ENCODE measurements around the gene NEU4. TPM values are rescaled to one million over a fixed set of nuclear protein-coding genes. Genes with fewer than 3 reads are reported as not detected.
"Not testable (repeated sequence)": the region's sequence is repeated elsewhere in the genome, so short reads cannot be mapped to it uniquely, and the experiment has no call there.

Gene NEU4
- total RNA-seq, 1 experiment from 2014 or later = 0.31 TPM

DNA sequence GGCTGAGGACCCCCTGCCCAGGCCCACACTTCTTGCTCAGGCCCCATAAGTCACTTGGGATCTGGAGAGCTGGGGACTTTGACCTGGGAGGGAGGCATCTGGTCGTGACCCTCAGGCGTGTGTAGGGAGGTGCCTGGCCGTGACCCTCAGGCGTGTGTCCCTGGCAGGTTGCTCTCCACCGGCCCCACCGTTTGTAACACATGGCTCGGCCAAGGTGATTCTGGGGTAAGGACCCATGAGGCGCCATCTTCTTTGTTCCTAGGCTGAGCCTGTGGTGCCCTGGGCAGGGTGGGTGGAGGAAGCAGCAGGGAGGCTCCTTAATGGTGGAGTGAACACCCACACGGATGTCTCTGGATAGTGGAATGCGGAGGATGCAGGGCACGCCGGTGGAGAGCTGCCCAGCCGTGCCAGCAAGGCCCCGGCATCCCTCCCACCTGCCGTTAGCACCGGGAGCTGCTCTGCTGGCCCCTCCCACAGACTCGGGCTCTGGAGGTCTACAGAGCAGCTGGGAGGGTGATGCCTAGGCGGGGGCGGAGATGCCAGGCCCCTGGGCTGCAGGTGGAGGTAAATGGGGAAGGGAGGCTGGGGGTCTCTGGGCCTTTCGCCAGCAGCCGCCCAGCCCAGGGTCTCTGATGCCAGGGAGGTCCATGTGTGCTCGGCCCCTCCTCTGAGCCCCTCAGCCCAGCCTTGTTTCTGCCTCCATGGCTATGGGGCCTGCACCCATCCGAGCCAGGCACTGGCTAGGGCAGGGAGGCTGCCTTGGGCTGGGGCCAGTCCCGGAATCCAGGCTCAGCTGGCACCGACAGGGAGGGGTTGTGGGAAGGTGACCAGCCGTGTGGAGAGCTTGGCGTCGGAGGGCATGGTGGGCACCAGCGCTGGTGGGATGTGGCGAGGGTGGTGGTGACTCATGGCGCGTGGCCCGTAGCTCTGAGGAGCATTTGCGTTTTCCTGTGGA, 33.5 kb upstream of the NEU4 start:
- DNase-seq (ENCODE audit: low spot score) = no peak

DNA sequence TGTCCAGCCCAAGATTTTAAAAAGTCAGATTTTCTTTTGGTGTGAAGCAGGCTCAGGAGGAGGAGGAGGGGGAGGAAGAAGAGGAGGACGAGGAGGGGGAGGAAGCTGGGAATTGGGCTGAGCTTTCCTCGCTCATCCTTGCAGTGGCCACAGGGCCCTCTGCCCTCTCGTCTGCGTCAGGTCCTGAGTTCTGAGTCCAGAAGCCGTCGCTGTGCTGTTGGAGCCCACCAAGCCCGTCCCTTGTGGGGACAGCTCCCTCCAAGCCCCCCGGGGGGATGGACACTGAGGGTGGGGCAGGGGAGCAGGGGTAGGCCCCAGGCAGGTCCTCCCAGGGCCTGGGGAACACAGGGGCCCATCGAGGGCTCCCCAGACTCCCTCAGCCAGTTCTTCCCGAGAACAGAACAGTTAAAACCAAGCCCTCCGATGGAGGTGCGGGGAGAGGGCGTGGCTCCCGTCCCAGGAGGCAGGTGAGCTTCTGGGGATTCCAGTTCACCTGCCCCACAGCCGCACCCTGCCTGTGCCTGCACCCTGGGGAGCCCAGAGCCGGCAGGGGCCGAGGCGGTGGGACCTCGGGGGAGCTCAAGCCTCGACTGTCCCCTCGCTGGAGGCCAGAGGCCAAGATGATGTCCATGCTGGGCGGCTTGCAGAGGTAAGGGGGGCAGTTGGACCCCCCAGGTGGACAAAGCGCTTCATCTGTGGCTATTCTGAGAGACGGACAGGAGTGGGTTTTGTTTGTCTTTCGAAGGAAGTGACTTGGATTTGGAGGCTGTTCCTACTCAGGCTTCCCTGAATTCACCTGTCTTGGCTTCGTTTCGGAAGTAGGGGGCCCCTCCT, 32.4 kb upstream of the NEU4 start, which contains the start of gene GAL3ST2:
Gene GAL3ST2, plus strand, starts transcription at position 487 of the 834 bp plus-strand sequence. Its CDS starts 134 bp downstream, at position 621.
- DNase-seq (ENCODE audit: low spot score) = no peak

DNA sequence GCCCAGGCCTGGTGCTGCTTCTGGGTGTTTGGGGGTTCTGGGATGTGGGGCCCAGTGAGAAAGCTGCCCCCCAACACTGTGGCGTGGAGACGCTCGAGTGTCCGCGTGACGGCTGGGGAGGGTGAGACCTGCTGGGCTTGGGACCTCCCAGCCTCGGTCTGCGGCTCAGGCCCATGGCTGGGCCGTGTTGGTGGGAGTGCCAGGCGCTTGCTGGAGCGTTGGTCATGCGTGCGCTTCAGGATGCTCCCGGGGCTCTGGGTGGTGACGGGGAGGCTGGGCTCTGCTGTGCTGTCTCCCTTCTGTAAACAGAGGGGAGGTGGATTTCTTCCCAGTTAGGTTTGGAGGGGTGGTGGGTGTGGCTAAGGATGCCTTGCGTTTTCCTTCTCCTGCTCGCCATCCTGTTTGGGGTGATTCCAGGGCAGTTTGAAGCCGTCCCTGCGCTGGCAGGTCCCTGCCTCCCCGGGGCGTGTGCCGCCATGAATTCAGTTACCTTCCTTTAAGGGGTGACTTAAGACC, 31.8 kb upstream of the NEU4 start:
- DNase-seq (ENCODE audit: low spot score) = no peak

DNA sequence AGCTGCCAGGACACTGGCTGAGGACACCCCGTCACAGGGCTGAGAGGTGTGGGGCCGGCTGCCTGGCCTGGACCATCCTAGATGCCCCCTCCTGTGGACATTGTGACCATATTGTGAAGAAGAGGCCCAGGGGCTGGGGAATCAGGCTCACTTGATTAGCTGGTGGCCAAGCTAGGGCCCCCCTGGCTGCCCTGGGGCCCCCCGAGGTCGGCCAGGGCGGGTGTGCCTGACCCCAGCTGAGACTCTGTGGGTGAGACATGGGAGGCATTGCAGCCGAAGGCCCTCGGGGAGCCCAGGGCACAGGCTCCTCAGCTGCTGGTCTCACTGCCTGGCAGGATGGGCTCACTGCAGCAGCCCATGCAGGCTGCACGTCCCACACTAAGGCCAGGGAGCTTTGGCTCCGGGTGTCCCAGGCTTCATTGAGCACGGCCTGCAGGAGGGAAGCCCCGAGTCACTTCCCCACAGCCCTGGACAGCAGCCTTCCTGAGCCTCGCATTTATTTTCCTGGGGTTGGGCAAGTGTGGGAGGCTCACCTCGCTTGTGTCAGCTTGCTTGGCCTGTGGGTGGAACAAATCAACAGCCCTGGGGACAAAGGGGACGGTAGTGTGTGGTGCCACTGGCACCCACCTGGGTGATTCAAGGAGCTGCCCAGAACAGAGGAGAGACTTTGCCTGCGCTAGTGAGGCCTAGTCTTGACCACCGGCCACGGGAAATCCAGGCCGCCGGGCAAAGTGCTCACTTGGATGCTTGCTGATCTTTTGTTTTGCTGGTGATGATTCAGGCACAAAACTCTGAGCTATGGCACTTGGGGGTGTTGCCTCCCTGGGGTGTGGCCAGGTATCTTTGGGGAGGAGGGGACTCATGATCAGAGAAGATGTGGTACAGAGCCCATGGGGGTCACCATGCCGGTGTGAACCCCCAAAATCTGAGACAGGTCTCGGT, 31.0 kb upstream of the NEU4 start:
- DNase-seq (ENCODE audit: low spot score) = no peak

DNA sequence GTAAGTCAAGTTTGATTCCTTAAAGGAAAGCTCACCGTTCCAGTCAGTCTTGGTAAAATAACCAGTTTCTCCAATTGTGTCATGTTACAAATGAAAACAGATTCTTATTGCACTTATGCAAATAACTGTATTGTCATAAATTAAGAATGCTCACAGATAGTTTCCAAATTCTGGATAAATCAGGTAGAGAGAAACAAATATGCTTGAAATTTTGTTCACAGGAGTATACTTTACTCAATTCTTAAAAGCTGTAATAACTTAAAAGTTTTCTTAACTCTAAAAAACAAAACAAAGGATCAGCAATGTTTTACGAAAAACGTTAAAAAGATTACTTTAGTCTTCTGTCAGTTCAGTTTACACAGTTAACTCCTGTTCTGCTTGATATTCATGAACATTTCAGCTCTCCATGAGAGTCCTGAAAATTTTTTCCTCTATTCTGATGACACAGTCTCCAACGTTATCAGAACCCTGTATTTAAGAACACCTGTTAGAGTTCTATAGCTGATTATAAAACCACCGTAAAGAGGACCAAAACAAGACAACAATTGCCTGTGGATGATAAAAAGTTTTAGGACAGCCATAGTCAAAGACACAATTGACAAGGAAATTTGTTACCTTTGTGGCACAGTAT, 27.9 kb upstream of the NEU4 start:
- DNase-seq (ENCODE audit: low spot score) = no peak

DNA sequence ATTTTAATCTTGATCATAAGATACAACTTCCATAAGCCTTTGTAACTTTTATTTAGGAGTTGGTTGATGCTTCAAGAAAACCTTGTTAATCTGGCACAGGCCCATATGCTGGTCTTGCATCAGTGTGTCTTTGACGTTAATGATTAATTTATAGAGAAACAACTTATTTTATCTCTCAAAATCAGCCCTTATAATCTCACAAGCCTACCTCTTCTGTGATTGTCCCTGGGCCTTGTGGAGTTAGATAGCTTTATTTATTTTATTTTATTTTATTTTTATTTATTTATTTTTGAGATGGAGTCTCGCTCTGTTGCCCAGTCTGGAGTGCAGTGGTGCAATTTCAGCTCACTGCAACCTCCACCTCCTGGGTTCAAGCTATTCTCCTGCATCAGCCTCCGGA, 26.9 kb upstream of the NEU4 start:
- not testable (repeated sequence) for DNase-seq (ENCODE audit: low spot score)

DNA sequence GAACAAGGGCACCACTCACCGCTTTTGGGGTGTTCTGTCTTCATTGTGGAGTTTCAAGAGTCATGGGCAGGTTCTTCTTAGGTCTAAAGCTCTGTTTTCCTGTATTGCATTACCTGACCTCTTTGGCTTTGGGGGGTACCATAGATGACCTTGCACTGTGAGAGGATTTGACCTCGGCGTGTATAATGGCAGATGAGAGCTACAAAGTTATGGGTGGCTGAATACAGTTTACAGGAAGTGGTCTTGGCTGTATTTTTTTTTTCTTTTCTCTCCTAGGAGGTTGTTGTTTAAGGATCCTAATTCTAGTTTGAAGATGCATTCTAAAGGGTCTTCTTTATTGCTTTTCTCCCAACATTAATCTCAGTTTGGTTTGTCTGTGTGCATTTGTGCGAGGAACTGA, 20.9 kb upstream of the NEU4 start:
- DNase-seq (ENCODE audit: low spot score) = no peak

DNA sequence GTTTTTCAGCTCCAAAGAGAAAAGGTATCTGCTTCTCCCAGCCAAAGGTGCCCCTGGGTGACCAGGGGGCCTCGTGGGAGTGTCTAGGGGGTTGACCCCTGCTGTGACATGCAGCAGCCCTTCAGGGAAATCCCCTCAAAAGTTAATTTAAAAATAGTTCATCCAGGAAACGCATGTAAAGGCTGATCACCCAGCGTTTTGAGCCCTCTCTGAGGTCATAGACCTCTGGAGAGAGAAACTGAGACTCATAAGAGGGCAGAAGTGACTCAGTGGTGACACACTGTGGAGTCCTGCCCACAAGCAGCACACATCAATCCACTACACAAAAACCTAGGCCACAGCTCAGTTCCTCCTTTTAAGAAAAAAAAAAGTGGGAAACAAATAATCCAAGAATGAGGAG, 20.4 kb upstream of the NEU4 start:
- no peak for DNase-seq (ENCODE audit: low spot score)

DNA sequence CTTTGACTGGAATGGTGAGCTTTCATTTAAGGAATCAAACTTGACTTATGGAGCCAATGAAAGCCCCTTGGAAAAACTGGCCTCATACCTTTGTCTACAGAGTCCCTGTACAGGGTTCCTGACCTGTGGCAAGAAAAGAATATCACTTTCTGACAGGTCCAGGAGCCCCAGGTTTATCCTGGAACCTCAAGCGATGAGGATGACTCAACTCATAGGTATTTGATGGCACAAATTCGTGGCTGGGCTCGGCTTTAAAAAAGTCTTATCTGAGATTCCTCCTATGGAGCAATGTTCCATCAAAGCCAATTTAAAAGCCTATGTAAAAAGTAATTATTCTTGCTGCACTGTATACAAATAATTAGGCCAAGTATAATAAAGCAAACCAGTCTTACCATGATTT, 17.6 kb upstream of the NEU4 start:
- DNase-seq (ENCODE audit: low spot score) = not testable (repeated sequence)

DNA sequence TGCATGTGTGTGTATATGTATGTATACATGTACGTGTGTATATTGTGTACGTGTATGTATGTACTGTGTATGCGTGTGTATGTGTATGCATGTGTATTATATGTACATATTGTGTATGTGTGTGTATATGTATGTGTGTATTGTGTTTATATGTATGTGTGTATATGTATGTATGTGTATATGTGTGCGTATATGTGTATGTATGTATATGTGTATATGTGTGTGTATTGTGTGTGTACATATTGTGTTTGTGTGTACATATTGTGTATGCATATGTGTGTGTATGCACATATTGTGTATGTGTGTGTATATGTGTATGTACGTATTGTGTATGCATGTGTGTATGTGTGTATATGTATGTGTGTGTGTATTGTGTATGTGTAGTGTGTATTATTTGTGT, 15.6 kb upstream of the NEU4 start:
- no peak for DNase-seq (ENCODE audit: low spot score)

DNA sequence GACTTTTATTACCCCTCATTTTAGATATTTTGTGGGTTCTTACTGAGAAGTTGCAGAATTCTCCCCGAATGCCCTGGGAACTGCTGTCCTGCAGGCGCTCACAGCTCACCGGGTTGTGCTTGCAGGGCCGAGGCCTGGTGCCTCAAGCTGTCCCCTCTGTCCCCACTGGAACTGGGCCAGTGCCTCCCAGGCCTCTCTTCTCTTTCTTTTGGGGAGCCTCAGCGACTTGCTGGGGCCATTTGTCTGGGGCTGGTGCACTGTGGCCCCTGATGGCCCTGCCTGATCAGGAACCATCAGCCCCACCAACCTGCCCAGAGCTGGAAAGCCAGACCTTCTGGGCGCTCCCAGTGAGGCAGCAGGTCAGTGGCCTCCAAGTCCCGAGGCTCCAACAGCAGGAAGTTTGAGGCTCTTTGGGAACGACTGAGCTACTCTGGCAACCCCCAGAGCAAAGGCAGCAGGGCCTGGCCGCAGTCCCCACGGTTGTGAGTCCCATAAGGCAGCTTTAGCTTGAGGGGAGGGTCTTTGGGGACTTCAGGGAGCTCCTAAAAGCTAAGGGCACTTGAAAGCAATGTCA, 14.7 kb upstream of the NEU4 start:
- DNase-seq (ENCODE audit: low spot score) = no peak

DNA sequence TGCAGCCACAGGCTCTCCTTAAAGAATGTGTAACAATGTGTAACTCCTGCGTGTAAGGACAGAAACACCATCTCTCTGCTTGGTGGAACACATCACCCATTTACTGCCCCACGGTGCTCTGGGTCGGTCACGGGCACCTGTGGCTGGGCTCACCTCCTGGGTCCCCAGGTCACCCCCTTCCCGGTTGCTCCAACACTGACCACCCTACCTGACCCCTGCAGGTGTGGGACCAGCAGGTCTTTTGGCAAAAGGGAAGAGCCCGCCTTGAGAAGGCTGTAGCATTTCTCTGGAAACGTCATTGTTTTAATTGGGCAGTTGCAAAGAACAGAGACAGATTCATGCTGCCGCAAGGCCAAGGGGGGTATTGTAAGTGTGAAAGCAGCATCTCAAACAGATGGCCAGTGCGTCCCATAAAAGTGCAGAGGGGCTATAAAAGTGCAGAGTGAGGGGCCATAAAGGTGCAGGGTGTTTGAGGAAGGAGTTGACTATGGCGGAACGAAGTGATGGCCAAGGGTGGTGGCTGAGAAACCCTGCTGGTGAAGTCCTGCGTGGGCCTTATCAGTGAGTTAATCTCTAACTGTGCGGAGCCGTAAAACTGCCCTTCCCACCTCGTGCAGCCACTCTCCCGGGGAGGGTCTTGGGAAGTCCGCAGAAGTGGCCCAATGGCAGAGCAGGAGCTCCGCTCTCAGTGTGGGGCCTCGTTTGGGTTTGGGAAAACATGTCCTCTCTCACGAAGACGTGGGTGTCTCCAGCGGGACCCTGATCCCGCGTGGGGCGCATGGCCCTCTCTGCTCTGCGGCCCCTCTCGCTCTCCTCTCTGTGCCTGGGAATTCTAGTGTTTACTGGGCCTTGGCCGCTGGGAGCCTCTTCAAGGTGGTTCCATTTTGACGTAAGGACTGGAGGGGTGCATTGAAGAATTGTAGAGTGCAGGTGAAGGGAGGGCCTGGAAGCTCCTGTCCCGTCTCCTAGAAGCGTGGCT, 13.7 kb upstream of the NEU4 start:
- no peak for DNase-seq (ENCODE audit: low spot score)

DNA sequence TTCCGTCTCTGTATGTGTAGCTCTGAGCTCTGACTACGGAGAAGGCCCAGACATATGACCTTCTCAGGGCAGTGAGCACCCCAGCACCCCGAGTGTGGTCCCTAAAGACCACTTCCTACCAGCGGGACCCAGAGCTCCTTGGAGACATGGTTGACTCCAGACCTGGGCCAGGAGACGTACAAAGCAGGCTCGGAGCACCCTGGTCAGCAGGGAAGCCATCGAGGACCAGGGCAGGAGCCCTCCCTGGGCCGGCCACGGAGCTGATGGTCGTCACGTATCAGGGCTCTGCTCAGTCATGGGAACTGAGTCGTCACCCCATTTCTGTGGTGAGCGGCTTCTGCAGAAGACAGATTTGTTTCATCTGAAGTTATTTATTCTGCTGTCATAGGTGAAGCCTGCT, 12.8 kb upstream of the NEU4 start:
- DNase-seq (ENCODE audit: low spot score) = no peak

DNA sequence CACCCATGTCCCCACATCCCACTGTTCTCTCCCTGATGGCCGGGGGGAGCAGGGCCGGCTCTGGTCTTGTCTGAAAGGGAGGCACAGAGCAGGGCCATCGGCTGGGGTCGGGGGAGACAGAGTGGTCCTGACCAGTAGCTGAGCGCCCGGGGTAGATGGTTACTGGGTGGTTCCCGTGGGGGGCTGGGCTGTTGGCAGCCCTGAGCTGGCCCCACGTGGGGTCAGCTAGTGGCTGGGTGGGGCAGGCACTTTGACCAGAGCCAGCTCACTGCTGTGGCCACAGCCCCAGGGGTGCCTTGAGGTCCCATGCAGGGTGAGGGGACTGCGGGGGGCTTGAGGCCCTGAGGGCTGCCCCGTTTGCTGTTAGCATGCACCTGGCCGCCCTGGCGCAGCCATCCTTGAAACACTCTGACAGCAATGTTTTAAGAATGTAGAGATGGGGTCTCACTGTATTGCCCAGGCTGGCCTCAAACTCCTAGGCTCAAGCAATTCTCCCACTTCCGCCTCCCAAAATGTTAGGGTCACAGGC, 12.3 kb upstream of the NEU4 start:
- no peak for DNase-seq (ENCODE audit: low spot score)

DNA sequence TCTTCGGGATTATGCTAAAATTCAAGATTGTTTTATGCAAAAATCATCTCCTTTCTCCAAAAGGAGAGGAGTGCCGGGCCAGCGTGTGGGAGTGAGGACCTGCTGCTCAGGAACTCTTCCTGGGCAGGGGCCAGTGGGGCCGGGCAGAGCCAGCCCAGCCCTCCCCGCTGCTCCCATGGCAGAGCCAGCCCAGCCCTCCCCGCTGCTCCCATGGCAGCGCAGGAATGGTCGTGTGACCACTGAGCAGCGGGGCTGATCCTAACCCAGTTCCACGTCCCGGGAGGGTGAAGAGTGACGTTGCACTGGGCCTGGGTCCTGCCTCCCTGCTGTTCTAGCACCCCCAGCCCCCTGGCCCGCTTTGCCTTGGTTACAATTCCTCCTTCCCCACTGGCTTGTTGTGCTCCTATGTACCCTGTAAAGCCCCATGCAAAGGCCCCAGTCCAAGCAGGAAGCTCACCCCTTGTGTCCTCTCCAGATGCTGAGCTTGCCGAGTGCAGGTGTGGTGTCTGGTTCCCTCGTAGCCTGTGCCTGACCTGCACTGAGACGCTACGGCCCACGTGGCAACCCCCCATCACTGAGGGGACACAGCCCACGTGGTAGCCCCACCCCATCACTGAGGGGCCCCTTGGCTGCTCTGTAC, 11.4 kb upstream of the NEU4 start:
- DNase-seq (ENCODE audit: low spot score) = no peak

DNA sequence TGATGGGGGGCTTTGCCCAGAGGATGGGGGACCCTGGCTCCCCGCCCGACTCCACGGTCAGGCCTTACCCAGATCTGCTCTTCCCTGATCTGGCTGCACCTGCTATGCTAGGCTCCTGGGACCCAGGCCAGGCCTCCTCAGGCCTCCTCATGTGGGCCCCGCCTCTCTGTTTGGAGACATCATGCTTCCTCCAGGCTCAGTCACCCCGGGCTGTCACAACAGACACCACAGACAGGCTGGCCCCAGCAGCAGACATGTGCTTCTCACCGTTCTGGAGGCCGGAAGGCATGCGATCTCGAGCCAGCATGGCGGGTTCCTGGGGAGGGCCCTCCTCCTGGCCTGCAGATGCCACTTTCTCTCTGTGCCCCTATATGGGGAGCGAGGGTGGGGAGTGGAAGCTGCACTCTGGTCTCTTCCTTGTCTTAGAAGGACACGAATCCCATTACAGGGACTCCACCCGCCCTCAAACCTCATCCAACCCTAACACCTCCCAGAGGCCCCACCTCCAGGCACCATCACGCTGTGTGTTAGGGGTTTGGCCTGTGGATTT, 10.8 kb upstream of the NEU4 start:
- no peak for DNase-seq (ENCODE audit: low spot score)

DNA sequence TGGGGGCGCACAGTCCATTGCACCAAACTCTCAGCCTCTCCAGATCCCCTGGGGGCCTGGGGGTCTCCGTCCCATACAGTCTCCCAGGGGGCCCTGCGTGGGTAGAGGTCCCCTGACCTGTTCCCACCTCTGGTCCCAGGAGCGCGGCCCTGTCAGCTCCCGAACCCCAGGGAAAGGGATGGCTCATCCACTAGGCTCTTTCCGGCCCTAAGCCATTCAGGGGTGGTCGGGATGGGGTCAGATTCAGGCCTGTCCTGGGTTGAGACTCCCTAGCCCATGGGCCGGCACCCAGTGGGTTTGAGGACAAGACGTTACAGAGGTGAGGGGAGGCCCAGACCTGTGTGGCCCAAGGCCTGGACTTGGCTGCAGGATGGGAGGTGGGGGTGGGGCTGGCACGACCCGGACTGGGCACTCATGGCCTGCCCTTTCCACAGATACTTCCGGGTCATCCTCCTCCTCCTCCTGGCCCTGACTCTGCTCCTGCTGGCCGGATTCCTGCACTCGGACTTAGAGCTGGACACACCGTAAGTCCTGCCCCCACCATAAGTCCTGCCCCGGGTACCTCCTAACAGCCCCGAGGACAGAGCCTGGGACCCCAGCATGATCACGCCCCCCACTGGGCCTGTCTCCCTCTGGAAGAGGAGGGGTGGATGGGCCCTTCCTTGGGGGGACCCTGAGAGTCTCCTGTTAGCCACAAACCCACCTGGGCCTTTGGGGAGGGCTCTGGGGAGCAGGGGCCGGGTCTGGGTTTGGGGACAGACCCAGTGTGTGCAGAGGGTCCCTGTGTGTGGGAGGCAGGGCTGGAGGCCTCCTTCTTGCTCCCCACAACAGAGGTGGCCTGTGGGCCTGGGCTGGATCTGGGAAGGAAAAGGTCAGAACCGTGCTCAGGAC, 10.1 kb upstream of the NEU4 start:
- no peak for DNase-seq (ENCODE audit: low spot score)

All from HT-29 (cell line).